Liver (tissue), 9 donors: Measurements from ENCODE around the gene IPPK. TPM values are rescaled to one million over a fixed set of nuclear protein-coding genes. Genes with fewer than 3 reads are reported as not detected.

Experiments used
- DNase-seq: peaks from one replicate; pipeline ENCODE4 v3.0.0-alpha.2; 2017; ENCODE audit warnings: low spot score
- H3K27ac ChIP-seq, 2 donors: one replicate each; pipeline ENCODE4 v1.7.0; 2013; ENCODE audit warnings: inconsistent platforms in 2 of 2, low read length in 2 of 2, control low read depth in 1 of 2, low read depth in 1 of 2, mild to moderate bottlenecking in 1 of 2
- H3K27me3 ChIP-seq, 4 donors: one replicate each; pipeline versions ENCODE4 v1.6.1 to v1.7.0; 2013; ENCODE audit warnings: low read length in 3 of 4, inconsistent platforms in 1 of 4, mild to moderate bottlenecking in 1 of 4, moderate library complexity in 1 of 4; ENCODE audit not compliant: control insufficient read depth in 4 of 4, insufficient read depth in 4 of 4
- H3K36me3 ChIP-seq, 4 donors: one replicate each; pipeline versions ENCODE4 v1.6.1 to v1.7.0; 2013; ENCODE audit warnings: low read length in 3 of 4, mild to moderate bottlenecking in 3 of 4, low read depth in 1 of 4, moderate library complexity in 1 of 4; ENCODE audit not compliant: control insufficient read depth in 4 of 4, insufficient read depth in 3 of 4
- H3K4me1 ChIP-seq, 4 donors: one replicate each; pipeline versions ENCODE4 v1.6.1 to v1.7.0; 2013; ENCODE audit warnings: low read length in 3 of 4, mild to moderate bottlenecking in 3 of 4, moderate library complexity in 1 of 4; ENCODE audit not compliant: control insufficient read depth in 4 of 4, insufficient read depth in 4 of 4
- H3K4me3 ChIP-seq, 3 donors: one replicate each; pipeline versions ENCODE4 v1.6.1 to v1.7.0; 2013; ENCODE audit warnings: low read length in 3 of 3, control low read depth in 1 of 3, low read depth in 1 of 3, mild to moderate bottlenecking in 1 of 3
- H3K9ac ChIP-seq, 2 donors: one replicate each; pipeline ENCODE4 v1.7.0; 2013; ENCODE audit warnings: low read length in 2 of 2, mild to moderate bottlenecking in 2 of 2, moderate library complexity in 2 of 2, control low read depth in 1 of 2, low read depth in 1 of 2
- H3K9me3 ChIP-seq, 4 donors: one replicate each; pipeline versions ENCODE4 v1.6.1 to v1.7.0; 2013; ENCODE audit warnings: low read length in 3 of 4; ENCODE audit not compliant: control insufficient read depth in 4 of 4
- EGR1 ChIP-seq, 2 donors: IDR thresholded peaks; 2 replicates each; pipeline ENCODE4 v1.6.1; 2016 to 2018; ENCODE audit warnings: antibody characterized with exemption in 2 of 2, low read depth in 2 of 2
- FOXA1 ChIP-seq: IDR thresholded peaks from 2 replicates; pipeline ENCODE4 v1.6.1; 2016; ENCODE audit warnings: antibody characterized with exemption
- FOXA2 ChIP-seq: IDR thresholded peaks from 2 replicates; pipeline ENCODE4 v1.6.1; 2016; ENCODE audit warnings: antibody characterized with exemption
- GABPA ChIP-seq, 2 donors: IDR thresholded peaks in 1 of 2; conservative IDR thresholded peaks in 1 of 2; 2 replicates each; pipeline ENCODE4 v1.6.1; 2016; ENCODE audit warnings: antibody characterized with exemption in 2 of 2, mild to moderate bottlenecking in 1 of 2, moderate library complexity in 1 of 2
- HNF4A ChIP-seq, 2 donors: conservative IDR thresholded peaks; 2 replicates each; pipeline ENCODE4 v1.6.1; 2016; ENCODE audit warnings: antibody characterized with exemption in 2 of 2, mild to moderate bottlenecking in 2 of 2
- HNF4G ChIP-seq: IDR thresholded peaks from 2 replicates; pipeline ENCODE4 v1.6.1; 2016; ENCODE audit warnings: antibody characterized with exemption
- JUND ChIP-seq, 2 donors: IDR thresholded peaks; 2 replicates each; pipeline ENCODE4 v1.6.1; 2016; ENCODE audit warnings: antibody characterized with exemption in 2 of 2
- MAX ChIP-seq: IDR thresholded peaks from 2 replicates; pipeline ENCODE4 v1.6.1; 2016; ENCODE audit warnings: antibody characterized with exemption
- NR2F2 ChIP-seq: IDR thresholded peaks from 2 replicates; pipeline ENCODE4 v1.6.1; 2016; ENCODE audit warnings: antibody characterized with exemption
- RAD21 ChIP-seq, 2 donors: IDR thresholded peaks; 2 replicates each; pipeline ENCODE4 v1.6.1; 2016; ENCODE audit warnings: antibody characterized with exemption in 2 of 2, mild to moderate bottlenecking in 2 of 2
- REST ChIP-seq: IDR thresholded peaks from 2 replicates; pipeline ENCODE4 v1.6.1; 2016; ENCODE audit warnings: antibody characterized with exemption, mild to moderate bottlenecking
- RXRA ChIP-seq, 2 donors: IDR thresholded peaks; 2 replicates each; pipeline ENCODE4 v1.6.1; 2017 to 2018; ENCODE audit warnings: antibody characterized with exemption in 2 of 2, mild to moderate bottlenecking in 1 of 2
- SP1 ChIP-seq: IDR thresholded peaks from 2 replicates; pipeline ENCODE4 v1.6.1; 2018; ENCODE audit warnings: antibody characterized with exemption, mild to moderate bottlenecking
- TAF1 ChIP-seq: conservative IDR thresholded peaks from 2 replicates; pipeline ENCODE4 v1.6.1; 2016; ENCODE audit warnings: antibody characterized with exemption, mild to moderate bottlenecking
- YY1 ChIP-seq: IDR thresholded peaks from 2 replicates; pipeline ENCODE4 v1.6.1; 2016; ENCODE audit warnings: antibody characterized with exemption, mild to moderate bottlenecking
- WGBS: extraction: QIAGEN DNeasy Blood & Tissue Kit; methylation state at CpG from one replicate; pipeline ENCODE4 v1.1.7; 2013; 5-methylcytosine and 5-hydroxymethylcytosine counted together
- polyA plus RNA-seq, 2 donors: library from polyadenylated mRNA; stranded (reverse) in 1 of 2; unstranded in 1 of 2; fragments of 200-250 nt in 1 of 2; fragments of >200 nt in 1 of 2; fragmentation: Nextera tagmentation in 1 of 2; extraction: Ambion mirVana in 1 of 2; gene quantifications; one replicate each; pipeline versions ENCODE4 v1.2.1 to v1.2.3, GENCODE V29; 2013 to 2015
- total RNA-seq, 2 donors: library from RNA; depleted of rRNA; stranded (reverse); fragments of >200 nt; gene quantifications; one replicate each; pipeline ENCODE4 v1.2.3, GENCODE V29; 2014
- TF ChIP-seq, protein P1 (sequence below): IDR thresholded peaks from 2 replicates; pipeline ENCODE4 v1.6.1; 2016; ENCODE audit warnings: antibody characterized with exemption
- TF ChIP-seq, protein P2 (sequence below): fragments of 150-350 bp; IDR thresholded peaks from 2 replicates; pipeline ENCODE4 v1.5.1; 2017; ENCODE audit warnings: improper control_type of control experiment, low read depth, low read length; ENCODE audit not compliant: missing input control
- TF ChIP-seq, protein P3 (sequence below): IDR thresholded peaks from 2 replicates; pipeline ENCODE4 v1.6.1; 2016; ENCODE audit warnings: antibody characterized with exemption
- donor health status: healthy.
- donor health status: healthy.
- donor health status: healthy.
- donor health status: healthy.
- donor health status: healthy.

Gene IPPK
- total and polyA plus RNA-seq, 4 donors: 2.1 to 5.9 (median 3.6) TPM

DNA sequence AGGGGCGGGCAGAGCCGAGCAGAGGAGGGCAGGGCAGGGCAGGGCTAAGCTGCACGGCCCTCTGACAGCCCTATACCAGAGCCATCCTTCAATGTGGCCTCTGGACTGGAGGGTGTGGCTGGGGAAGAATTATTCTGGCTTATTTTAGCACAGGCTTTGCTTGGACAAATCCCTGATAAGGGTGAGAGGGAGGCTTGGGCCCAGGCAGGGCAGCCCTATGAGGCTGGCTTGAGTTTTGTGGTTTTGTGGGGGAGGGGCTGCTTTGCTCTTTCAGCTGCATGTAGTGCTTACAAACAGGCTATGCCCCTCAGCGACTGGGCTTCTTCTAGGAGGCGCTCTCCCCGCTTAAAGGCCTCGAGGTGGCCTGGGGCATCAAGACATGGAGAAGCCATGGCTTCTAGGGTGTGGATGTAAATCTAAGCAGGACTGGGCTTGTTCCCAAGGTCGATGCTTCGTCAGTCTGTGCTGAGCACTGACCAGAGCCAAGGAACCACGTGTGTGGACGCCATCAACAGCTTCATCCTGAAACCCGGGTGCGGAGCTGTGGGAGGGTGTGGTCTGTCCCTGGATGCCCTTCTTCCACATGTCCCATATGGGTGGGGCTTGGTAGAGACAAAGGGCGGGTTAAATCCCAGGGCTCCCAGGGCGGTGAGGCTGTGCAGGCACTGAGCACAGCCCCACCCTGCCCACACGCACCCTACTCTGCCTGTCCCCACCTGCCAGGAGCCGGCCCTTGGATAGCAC is 45.7 kb upstream of the IPPK start (continued):
- TF ChIP-seq, protein P1, sequence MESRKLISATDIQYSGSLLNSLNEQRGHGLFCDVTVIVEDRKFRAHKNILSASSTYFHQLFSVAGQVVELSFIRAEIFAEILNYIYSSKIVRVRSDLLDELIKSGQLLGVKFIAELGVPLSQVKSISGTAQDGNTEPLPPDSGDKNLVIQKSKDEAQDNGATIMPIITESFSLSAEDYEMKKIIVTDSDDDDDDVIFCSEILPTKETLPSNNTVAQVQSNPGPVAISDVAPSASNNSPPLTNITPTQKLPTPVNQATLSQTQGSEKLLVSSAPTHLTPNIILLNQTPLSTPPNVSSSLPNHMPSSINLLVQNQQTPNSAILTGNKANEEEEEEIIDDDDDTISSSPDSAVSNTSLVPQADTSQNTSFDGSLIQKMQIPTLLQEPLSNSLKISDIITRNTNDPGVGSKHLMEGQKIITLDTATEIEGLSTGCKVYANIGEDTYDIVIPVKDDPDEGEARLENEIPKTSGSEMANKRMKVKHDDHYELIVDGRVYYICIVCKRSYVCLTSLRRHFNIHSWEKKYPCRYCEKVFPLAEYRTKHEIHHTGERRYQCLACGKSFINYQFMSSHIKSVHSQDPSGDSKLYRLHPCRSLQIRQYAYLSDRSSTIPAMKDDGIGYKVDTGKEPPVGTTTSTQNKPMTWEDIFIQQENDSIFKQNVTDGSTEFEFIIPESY: no peak
- no peak for TF ChIP-seq YY1
- no peak for TF ChIP-seq FOXA1
- no peak for TF ChIP-seq NR2F2
- no peak for TF ChIP-seq HNF4G
- no peak for TF ChIP-seq TAF1
- TF ChIP-seq FOXA2: no peak
- TF ChIP-seq HNF4A (conservative IDR thresholded peaks at IDR 0.05): no peak
- TF ChIP-seq JUND (IDR thresholded peaks at IDR 0.05): no peak

- Histone ChIP-seq H3K9ac (no peak overlapping the region), H3K4me3 (no peak overlapping the region), H3K36me3 (peaks cover 15 to 63% (median 41%) of the 10 kb centered on the region in 4 donors), H3K4me1 (peaks cover 0 to 4% (median 0%) of the 10 kb centered on the region in 4 donors), H3K9me3 (no peaks in the 10 kb centered on the region), H3K27ac (no peak overlapping the region), H3K27me3 (no peaks in the 10 kb centered on the region)
- 96% methylated on average over 34 of the region's 34 CpGs for WGBS
- TF ChIP-seq NR2F2 (no peak), YY1 (no peak), GABPA (IDR thresholded peaks at IDR 0.05 in 1 of 2, conservative IDR thresholded peaks at IDR 0.05 in 1 of 2) (no peak)
- peak; percentile 28 for DNase-seq
These were observed 45.0 kb upstream of the IPPK start for GRCh38 chr9:92714787-92715487.

GRCh38 chr9:92714016-92714415 is 44.1 kb upstream of the IPPK start:
- Histone ChIP-seq H3K4me1 (peaks cover 0 to 4% (median 0%) of the 10 kb centered on the region in 4 donors), H3K27me3 (no peaks in the 10 kb centered on the region), H3K27ac (no peak overlapping the region), H3K9me3 (no peaks in the 10 kb centered on the region), H3K9ac (no peak overlapping the region), H3K4me3 (no peak overlapping the region), H3K36me3 (peaks cover 11 to 54% (median 34%) of the 10 kb centered on the region in 4 donors)
- TF ChIP-seq MAX: no peak
- no peak for TF ChIP-seq FOXA2
- TF ChIP-seq, protein P2, sequence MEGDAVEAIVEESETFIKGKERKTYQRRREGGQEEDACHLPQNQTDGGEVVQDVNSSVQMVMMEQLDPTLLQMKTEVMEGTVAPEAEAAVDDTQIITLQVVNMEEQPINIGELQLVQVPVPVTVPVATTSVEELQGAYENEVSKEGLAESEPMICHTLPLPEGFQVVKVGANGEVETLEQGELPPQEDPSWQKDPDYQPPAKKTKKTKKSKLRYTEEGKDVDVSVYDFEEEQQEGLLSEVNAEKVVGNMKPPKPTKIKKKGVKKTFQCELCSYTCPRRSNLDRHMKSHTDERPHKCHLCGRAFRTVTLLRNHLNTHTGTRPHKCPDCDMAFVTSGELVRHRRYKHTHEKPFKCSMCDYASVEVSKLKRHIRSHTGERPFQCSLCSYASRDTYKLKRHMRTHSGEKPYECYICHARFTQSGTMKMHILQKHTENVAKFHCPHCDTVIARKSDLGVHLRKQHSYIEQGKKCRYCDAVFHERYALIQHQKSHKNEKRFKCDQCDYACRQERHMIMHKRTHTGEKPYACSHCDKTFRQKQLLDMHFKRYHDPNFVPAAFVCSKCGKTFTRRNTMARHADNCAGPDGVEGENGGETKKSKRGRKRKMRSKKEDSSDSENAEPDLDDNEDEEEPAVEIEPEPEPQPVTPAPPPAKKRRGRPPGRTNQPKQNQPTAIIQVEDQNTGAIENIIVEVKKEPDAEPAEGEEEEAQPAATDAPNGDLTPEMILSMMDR: no peak
- no peak for TF ChIP-seq JUND (IDR thresholded peaks at IDR 0.05)
- TF ChIP-seq YY1: no peak
- TF ChIP-seq TAF1: no peak
- TF ChIP-seq HNF4A (conservative IDR thresholded peaks at IDR 0.05): no peak
- TF ChIP-seq GABPA (IDR thresholded peaks at IDR 0.05 in 1 of 2, conservative IDR thresholded peaks at IDR 0.05 in 1 of 2): no peak
- no peak for TF ChIP-seq SP1
- TF ChIP-seq RXRA (IDR thresholded peaks at IDR 0.05): no peak
- TF ChIP-seq, protein P3, sequence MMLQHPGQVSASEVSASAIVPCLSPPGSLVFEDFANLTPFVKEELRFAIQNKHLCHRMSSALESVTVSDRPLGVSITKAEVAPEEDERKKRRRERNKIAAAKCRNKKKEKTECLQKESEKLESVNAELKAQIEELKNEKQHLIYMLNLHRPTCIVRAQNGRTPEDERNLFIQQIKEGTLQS: no peak
- TF ChIP-seq, protein P1: no peak
- no peak for TF ChIP-seq REST
- no peak for TF ChIP-seq EGR1 (IDR thresholded peaks at IDR 0.05; ENCODE audit: low read depth in 2 of 2)
- no peak for TF ChIP-seq FOXA1
- no peak for TF ChIP-seq HNF4G
- TF ChIP-seq NR2F2: no peak
- no peak for TF ChIP-seq RAD21 (IDR thresholded peaks at IDR 0.05)
- no peak for DNase-seq
- WGBS: over 99% methylated on average over 3 of the region's 3 CpGs
